K562 (cell line): ENCODE results near the gene KLHL24. TPM values are rescaled to one million over a fixed set of nuclear protein-coding genes. Genes with fewer than 3 reads are reported as not detected.

Experiments
- BHLHE40 ChIP-seq: IDR thresholded peaks from 2 replicates; pipeline ENCODE4 v1.6.1; 2011; ENCODE audit warnings: low read length, improper control_type of control experiment
- CBX5 ChIP-seq: IDR thresholded peaks from 2 replicates; pipeline ENCODE4 v1.6.1; 2014; ENCODE audit warnings: low read depth, borderline replicate concordance
- GATA2 ChIP-seq: sonication (generic); formaldehyde crosslinking; IDR thresholded peaks from 2 replicates; pipeline ENCODE4 v1.4.0; 2020; ENCODE audit warnings: mild to moderate bottlenecking, missing genetic modification reagents
- HDAC1 ChIP-seq, 2 experiments: fragments of 450-650 bp; IDR thresholded peaks; 2 replicates each; pipeline ENCODE4 v1.6.1; 2016 to 2017; ENCODE audit warnings: inconsistent platforms in 1 of 2, mild to moderate bottlenecking in 1 of 2, moderate library complexity in 1 of 2
- HMBOX1 ChIP-seq: sonication (generic); IDR thresholded peaks from 2 replicates; pipeline ENCODE4 v1.6.1; 2016
- HMG20A ChIP-seq: fragments of 450-650 bp; formaldehyde crosslinking; conservative IDR thresholded peaks from 2 replicates; pipeline ENCODE4 v1.4.0; 2020; ENCODE audit warnings: mild to moderate bottlenecking, mixed read lengths
- KLF6 ChIP-seq: fragments of 250-450 bp; sonication (Bioruptor Pico); IDR thresholded peaks from 2 replicates; pipeline ENCODE4 v1.4.0; 2020; ENCODE audit warnings: mild to moderate bottlenecking, moderate library complexity, borderline replicate concordance
- MXI1 ChIP-seq: IDR thresholded peaks from 2 replicates; pipeline ENCODE4 v1.6.1; 2011; ENCODE audit warnings: low read depth, mild to moderate bottlenecking, improper control_type of control experiment, low read length
- NFE2L1 ChIP-seq: fragments of 450-650 bp; IDR thresholded peaks from 2 replicates; pipeline ENCODE4 v1.6.1; 2016; ENCODE audit warnings: missing genetic modification characterization, low read depth, mild to moderate bottlenecking, missing compliant biosample characterization, moderate library complexity, borderline replicate concordance
- NFYB ChIP-seq: IDR thresholded peaks from 2 replicates; pipeline ENCODE4 v1.6.1; 2011; ENCODE audit warnings: mild to moderate bottlenecking, moderate library complexity; ENCODE audit not compliant: insufficient read length; ENCODE audit errors: extremely low read depth
- POLR2AphosphoS5 ChIP-seq: IDR thresholded peaks from 2 replicates; pipeline ENCODE4 v1.6.1; 2011; ENCODE audit warnings: mild to moderate bottlenecking, low read depth, low read length, moderate library complexity; ENCODE audit not compliant: control insufficient read depth, insufficient read depth
- POLR2B ChIP-seq: fragments of 450-650 bp; IDR thresholded peaks from 2 replicates; pipeline ENCODE4 v1.6.1; 2018; ENCODE audit warnings: low read depth; ENCODE audit not compliant: partially characterized antibody
- POLR2G ChIP-seq: fragments of 200-400 bp; formaldehyde crosslinking; IDR thresholded peaks from 2 replicates; pipeline ENCODE4 v1.6.1; 2017; ENCODE audit warnings: low read depth, mild to moderate bottlenecking, antibody characterized with exemption, low read length, moderate library complexity
- RBM17 ChIP-seq: fragments of 200-400 bp; formaldehyde crosslinking; IDR thresholded peaks from 2 replicates; pipeline ENCODE4 v1.6.1; 2017; ENCODE audit warnings: low read depth, mild to moderate bottlenecking, low read length, borderline replicate concordance
- RBM34 ChIP-seq: fragments of 200-400 bp; formaldehyde crosslinking; IDR thresholded peaks from 2 replicates; pipeline ENCODE4 v1.6.1; 2018; ENCODE audit warnings: low read length, borderline replicate concordance; ENCODE audit not compliant: insufficient read depth
- RUNX1 ChIP-seq: sonication (generic); IDR thresholded peaks from 2 replicates; pipeline ENCODE4 v1.6.1; 2016; ENCODE audit warnings: antibody characterized with exemption, low read depth
- SMAD4 ChIP-seq: fragments of 250-450 bp; sonication (Bioruptor Pico); conservative IDR thresholded peaks from 2 replicates; pipeline ENCODE4 v1.8.0; 2021; ENCODE audit warnings: inconsistent platforms, mild to moderate bottlenecking, moderate library complexity
- SUPT5H ChIP-seq: fragments of 450-650 bp; IDR thresholded peaks from 2 replicates; pipeline ENCODE4 v1.6.1; 2016
- polyA plus RNA-seq, 8 experiments: library from polyadenylated mRNA; depleted of rRNA in 4 of 8; stranded (reverse) in 5 of 8; unstranded in 3 of 8; fragments of >200 nt; fragmentation: Nextera tagmentation in 2 of 8; fragmentation: Illumina TruSeq in 1 of 8; extraction: Ambion mirVana in 2 of 8; extraction: Trizol in 1 of 8; gene quantifications; 2 replicates each; pipeline versions ENCODE4 v1.2.1 to v1.2.3, GENCODE V29; 2011 to 2014; ENCODE audit warnings: inconsistent platforms in 1 of 8, missing spikeins in 1 of 8
- total RNA-seq, 7 experiments: library from RNA; depleted of rRNA in 6 of 7; stranded (reverse); fragments of >200 nt in 6 of 7; fragmentation: Illumina TruSeq in 2 of 7; extraction: Trizol in 2 of 7; gene quantifications; 2 replicates each; pipeline versions ENCODE4 v1.2.1 to v1.2.3, GENCODE V29; 2011 to 2021; ENCODE audit warnings: low replicate concordance in 1 of 7
- TF ChIP-seq, protein P1 (sequence below), 2 experiments: fragments of 450-650 bp in 1 of 2; sonication (generic) in 1 of 2; formaldehyde crosslinking in 1 of 2; IDR thresholded peaks in 1 of 2; conservative IDR thresholded peaks in 1 of 2; 2 replicates each; pipeline versions ENCODE4 v1.6.1 to v1.8.1; 2016 to 2023; ENCODE audit warnings: mild to moderate bottlenecking in 2 of 2, moderate library complexity in 2 of 2, inconsistent platforms in 1 of 2, missing genetic modification reagents in 1 of 2
- TF ChIP-seq, protein P2 (sequence below): sonication (generic); formaldehyde crosslinking; IDR thresholded peaks from 2 replicates; pipeline ENCODE4 v1.8.0; 2022; ENCODE audit warnings: mild to moderate bottlenecking, low read depth, missing genetic modification reagents
- TF ChIP-seq, protein P3 (sequence below): fragments of 250-450 bp; sonication (Bioruptor Pico); IDR thresholded peaks from 2 replicates; pipeline ENCODE4 v1.4.0; 2020
- TF ChIP-seq, protein P4 (sequence below): fragments of 450-650 bp; IDR thresholded peaks from 2 replicates; pipeline ENCODE4 v1.6.1; 2014; ENCODE audit warnings: low read depth, mild to moderate bottlenecking, moderate library complexity, borderline replicate concordance

The KLHL24 gene
- total and polyA plus RNA-seq, 9 of the 15 experiments (the other 6 are each of a cell fraction or from before 2014, with no cell fraction given): 3.3 to 21.2 (median 14.2) TPM

DNA sequence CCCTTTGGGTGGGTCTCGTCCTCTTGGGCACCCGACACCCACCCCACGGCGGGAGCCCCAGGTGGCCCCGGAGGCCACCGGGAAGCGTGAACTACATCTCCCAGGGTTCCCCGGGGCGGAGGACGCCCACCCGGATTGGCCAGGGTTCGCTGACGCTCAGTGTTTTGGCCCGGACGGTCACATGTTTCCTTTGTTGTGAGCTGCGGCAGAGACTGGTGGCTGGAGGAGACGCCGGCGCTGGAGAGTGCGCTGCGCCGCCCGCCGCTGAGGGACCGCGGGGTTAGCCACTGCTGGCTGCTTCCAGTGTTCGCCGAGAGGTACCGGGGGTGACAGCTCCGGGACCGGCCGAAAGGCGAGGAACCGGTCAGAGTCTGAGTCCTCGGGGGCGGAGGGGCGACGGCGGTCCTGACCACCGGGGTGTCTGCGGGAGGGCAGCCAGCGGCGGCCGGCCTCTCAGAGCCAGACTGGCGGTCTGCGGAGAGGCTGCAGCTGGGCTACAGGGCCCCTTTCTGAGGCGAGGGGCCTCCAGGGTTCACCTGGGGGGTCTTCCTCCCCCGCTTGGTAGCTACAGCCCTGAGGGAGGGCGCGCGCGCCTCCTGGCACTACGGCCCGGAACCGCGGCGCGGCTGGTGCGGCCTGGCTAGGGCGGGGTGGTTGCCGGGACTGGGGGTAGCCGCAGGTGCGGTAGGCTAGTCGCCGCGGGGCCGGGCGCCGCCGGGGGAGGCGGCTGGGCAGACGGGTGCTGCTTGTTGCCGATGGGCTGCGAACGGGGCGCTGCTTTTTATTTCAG lies at the start of gene KLHL24 (continued):
- TF ChIP-seq, protein P1, sequence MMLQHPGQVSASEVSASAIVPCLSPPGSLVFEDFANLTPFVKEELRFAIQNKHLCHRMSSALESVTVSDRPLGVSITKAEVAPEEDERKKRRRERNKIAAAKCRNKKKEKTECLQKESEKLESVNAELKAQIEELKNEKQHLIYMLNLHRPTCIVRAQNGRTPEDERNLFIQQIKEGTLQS (IDR thresholded peaks at IDR 0.05): no peak
- TF ChIP-seq, protein P1 (CRISPR knock-in tag; conservative IDR thresholded peaks at IDR 0.05): no peak
- TF ChIP-seq KLF6 (CRISPR knock-in tag) (no peak), HMBOX1 (no peak), RUNX1 (no peak), POLR2G (peak; percentile 90), GATA2 (CRISPR knock-in tag) (no peak), BHLHE40 (peak; percentile 53), HDAC1 (IDR thresholded peaks at IDR 0.05) (peak in 1 of 2 experiments; percentile 90; a peak in 2 of 4 replicates), NFYB (peak; percentile 17), POLR2AphosphoS5 (peak; percentile 68), HMG20A (no peak), SUPT5H (peak; percentile 78), RBM34 (no peak), SMAD4 (CRISPR knock-in tag) (peak; percentile 51; the same call in 1 of the 2 replicates), CBX5 (no peak), MXI1 (peak; percentile 68), RBM17 (no peak), POLR2B (peak; percentile 84), NFE2L1 (tag) (no peak)
- TF ChIP-seq, protein P2, sequence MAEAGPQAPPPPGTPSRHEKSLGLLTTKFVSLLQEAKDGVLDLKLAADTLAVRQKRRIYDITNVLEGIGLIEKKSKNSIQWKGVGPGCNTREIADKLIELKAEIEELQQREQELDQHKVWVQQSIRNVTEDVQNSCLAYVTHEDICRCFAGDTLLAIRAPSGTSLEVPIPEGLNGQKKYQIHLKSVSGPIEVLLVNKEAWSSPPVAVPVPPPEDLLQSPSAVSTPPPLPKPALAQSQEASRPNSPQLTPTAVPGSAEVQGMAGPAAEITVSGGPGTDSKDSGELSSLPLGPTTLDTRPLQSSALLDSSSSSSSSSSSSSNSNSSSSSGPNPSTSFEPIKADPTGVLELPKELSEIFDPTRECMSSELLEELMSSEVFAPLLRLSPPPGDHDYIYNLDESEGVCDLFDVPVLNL (CRISPR knock-in tag): no peak
- TF ChIP-seq, protein P3, sequence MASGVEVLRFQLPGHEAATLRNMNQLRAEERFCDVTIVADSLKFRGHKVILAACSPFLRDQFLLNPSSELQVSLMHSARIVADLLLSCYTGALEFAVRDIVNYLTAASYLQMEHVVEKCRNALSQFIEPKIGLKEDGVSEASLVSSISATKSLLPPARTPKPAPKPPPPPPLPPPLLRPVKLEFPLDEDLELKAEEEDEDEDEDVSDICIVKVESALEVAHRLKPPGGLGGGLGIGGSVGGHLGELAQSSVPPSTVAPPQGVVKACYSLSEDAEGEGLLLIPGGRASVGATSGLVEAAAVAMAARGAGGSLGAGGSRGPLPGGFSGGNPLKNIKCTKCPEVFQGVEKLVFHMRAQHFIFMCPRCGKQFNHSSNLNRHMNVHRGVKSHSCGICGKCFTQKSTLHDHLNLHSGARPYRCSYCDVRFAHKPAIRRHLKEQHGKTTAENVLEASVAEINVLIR (CRISPR knock-in tag): peak; percentile 56; the same call in 1 of the 2 replicates
- TF ChIP-seq, protein P4, sequence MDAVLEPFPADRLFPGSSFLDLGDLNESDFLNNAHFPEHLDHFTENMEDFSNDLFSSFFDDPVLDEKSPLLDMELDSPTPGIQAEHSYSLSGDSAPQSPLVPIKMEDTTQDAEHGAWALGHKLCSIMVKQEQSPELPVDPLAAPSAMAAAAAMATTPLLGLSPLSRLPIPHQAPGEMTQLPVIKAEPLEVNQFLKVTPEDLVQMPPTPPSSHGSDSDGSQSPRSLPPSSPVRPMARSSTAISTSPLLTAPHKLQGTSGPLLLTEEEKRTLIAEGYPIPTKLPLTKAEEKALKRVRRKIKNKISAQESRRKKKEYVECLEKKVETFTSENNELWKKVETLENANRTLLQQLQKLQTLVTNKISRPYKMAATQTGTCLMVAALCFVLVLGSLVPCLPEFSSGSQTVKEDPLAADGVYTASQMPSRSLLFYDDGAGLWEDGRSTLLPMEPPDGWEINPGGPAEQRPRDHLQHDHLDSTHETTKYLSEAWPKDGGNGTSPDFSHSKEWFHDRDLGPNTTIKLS: peak; percentile 30; the same call in 1 of the 2 replicates
